ENCODE data around the gene AMHR2.

DNA sequence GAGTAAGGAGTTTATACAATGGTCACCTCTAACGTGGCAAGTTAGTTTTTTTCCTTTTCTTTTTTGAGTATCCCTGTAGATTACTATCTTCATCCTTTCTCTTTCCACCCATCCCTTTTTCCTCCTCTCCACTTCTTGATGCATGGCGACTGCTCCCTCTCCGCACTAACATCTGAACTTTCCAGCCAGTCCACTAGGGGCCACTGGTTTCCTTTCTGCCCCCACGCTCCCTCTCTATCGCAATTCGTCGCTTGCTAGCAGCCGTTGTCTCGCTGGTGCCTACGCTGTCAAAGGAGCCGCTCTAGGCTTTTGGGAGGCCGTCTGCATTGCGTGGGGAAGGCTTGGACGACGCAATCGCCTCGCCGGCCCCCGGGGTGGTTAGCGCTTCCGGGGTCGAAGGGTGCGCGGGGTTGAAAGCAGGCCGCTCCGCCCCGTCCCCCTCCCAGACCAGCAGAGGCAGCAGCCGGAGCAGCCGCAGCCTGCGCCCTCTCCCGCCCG, 28.1 kb downstream of the AMHR2 start, which contains the start of gene PCBP2:
- TF ChIP-seq JUNB (IDR thresholded peaks at IDR 0.05; ENCODE audit: unreplicated experiment): no peak
- peak; percentile 55; the same call in 1 of the 2 replicates for TF ChIP-seq POLR2AphosphoS5 (IDR thresholded peaks at IDR 0.05; ENCODE audit: low read depth)
- TF ChIP-seq, protein P1, sequence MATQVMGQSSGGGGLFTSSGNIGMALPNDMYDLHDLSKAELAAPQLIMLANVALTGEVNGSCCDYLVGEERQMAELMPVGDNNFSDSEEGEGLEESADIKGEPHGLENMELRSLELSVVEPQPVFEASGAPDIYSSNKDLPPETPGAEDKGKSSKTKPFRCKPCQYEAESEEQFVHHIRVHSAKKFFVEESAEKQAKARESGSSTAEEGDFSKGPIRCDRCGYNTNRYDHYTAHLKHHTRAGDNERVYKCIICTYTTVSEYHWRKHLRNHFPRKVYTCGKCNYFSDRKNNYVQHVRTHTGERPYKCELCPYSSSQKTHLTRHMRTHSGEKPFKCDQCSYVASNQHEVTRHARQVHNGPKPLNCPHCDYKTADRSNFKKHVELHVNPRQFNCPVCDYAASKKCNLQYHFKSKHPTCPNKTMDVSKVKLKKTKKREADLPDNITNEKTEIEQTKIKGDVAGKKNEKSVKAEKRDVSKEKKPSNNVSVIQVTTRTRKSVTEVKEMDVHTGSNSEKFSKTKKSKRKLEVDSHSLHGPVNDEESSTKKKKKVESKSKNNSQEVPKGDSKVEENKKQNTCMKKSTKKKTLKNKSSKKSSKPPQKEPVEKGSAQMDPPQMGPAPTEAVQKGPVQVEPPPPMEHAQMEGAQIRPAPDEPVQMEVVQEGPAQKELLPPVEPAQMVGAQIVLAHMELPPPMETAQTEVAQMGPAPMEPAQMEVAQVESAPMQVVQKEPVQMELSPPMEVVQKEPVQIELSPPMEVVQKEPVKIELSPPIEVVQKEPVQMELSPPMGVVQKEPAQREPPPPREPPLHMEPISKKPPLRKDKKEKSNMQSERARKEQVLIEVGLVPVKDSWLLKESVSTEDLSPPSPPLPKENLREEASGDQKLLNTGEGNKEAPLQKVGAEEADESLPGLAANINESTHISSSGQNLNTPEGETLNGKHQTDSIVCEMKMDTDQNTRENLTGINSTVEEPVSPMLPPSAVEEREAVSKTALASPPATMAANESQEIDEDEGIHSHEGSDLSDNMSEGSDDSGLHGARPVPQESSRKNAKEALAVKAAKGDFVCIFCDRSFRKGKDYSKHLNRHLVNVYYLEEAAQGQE (IDR thresholded peaks at IDR 0.05; ENCODE audit: unreplicated experiment): no peak
- TF ChIP-seq, protein P2, sequence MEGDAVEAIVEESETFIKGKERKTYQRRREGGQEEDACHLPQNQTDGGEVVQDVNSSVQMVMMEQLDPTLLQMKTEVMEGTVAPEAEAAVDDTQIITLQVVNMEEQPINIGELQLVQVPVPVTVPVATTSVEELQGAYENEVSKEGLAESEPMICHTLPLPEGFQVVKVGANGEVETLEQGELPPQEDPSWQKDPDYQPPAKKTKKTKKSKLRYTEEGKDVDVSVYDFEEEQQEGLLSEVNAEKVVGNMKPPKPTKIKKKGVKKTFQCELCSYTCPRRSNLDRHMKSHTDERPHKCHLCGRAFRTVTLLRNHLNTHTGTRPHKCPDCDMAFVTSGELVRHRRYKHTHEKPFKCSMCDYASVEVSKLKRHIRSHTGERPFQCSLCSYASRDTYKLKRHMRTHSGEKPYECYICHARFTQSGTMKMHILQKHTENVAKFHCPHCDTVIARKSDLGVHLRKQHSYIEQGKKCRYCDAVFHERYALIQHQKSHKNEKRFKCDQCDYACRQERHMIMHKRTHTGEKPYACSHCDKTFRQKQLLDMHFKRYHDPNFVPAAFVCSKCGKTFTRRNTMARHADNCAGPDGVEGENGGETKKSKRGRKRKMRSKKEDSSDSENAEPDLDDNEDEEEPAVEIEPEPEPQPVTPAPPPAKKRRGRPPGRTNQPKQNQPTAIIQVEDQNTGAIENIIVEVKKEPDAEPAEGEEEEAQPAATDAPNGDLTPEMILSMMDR (conservative IDR thresholded peaks at IDR 0.05; ENCODE audit: low read depth in 2 of 2): peak; percentile 81 to 89
- no peak for TF ChIP-seq EZH2 (IDR thresholded peaks at IDR 0.05; ENCODE audit: low read depth, unreplicated experiment)
